NCI-H2107 (cell line): ENCODE results near the gene ARHGAP11B.
"Not testable (repeated sequence)": the region's sequence is repeated elsewhere in the genome, so short reads cannot be mapped to it uniquely, and the experiment has no call there.

Experiments used
- DNase-seq: peaks from one replicate; lab custom pipeline; 2025; lab: John Stamatoyannopoulos, UW

The ARHGAP11B gene

GRCh38 chr15:30625436-30626193, at the start of gene ARHGAP11B:
Gene ARHGAP11B, plus strand, starts transcription at chr15:30626128.
- DNase-seq, result not testable (repeated sequence)

- DNase-seq, result not testable (repeated sequence)
Measured at GRCh38 chr15:30579394-30579970, 46.4 kb upstream of the ARHGAP11B start.

- not testable (repeated sequence) for DNase-seq
Measured at GRCh38 chr15:30580716-30581115, 45.2 kb upstream of the ARHGAP11B start.

- DNase-seq, result not testable (repeated sequence)
Measured at GRCh38 chr15:30598953-30599352, 27.0 kb upstream of the ARHGAP11B start.

GRCh38 chr15:30603796-30604195, 22.1 kb upstream of the ARHGAP11B start, which contains the start of gene GOLGA8H:
Gene GOLGA8H, plus strand, starts transcription at chr15:30604028. Its CDS starts 98 bp downstream, at chr15:30604126.
- not testable (repeated sequence) for DNase-seq

- DNase-seq, result not testable (repeated sequence)
Measured at GRCh38 chr15:30612271-30612670, 13.7 kb upstream of the ARHGAP11B start.

- not testable (repeated sequence) for DNase-seq
Measured at GRCh38 chr15:30621342-30621741, 4.6 kb upstream of the ARHGAP11B start.

GRCh38 chr15:30626194-30626565, 252 bp downstream of the ARHGAP11B start:
- DNase-seq, result not testable (repeated sequence)

- DNase-seq, result not testable (repeated sequence)
Measured at GRCh38 chr15:30626632-30627031, 704 bp downstream of the ARHGAP11B start.

- DNase-seq, result no peak
Measured at GRCh38 chr15:30650012-30650929, 24.3 kb downstream of the ARHGAP11B start.

GRCh38 chr15:30661154-30661553, 35.2 kb downstream of the ARHGAP11B start:
- DNase-seq, result not testable (repeated sequence)

GRCh38 chr15:30669621-30670020, 43.7 kb downstream of the ARHGAP11B start:
- not testable (repeated sequence) for DNase-seq

GRCh38 chr15:30670056-30670455, 44.1 kb downstream of the ARHGAP11B start:
- DNase-seq, result no peak

- no peak for DNase-seq
Measured at GRCh38 chr15:30671309-30671708, 45.4 kb downstream of the ARHGAP11B start.

- no peak for DNase-seq
Measured at GRCh38 chr15:30675126-30675525, 49.2 kb downstream of the ARHGAP11B start.

- DNase-seq, result not testable (repeated sequence)
Measured at GRCh38 chr15:30675891-30676290, 50.0 kb downstream of the ARHGAP11B start.

GRCh38 chr15:30680997-30681396, 55.1 kb downstream of the ARHGAP11B start:
- not testable (repeated sequence) for DNase-seq

- not testable (repeated sequence) for DNase-seq
Measured at GRCh38 chr15:30685709-30686285, 59.9 kb downstream of the ARHGAP11B start.

- DNase-seq, result not testable (repeated sequence)
Measured at GRCh38 chr15:30686651-30687050, 60.7 kb downstream of the ARHGAP11B start.
